ENCODE results near the gene GJB4. TPM values are rescaled to one million over a fixed set of nuclear protein-coding genes. Genes with fewer than 3 reads are reported as not detected.

The GJB4 gene
- total RNA-seq, 2 donors from 2014 or later = not detected

GRCh38 chr1:34777519-34778321 is 18.2 kb downstream of the GJB4 start:
- Mint-ChIP-seq H3K27me3 (peaks cover 27% of the 10 kb centered on the region in 2 donors), H3K9me3 (no peaks in the 10 kb centered on the region), H3K27ac (no peak overlapping the region), H3K36me3 (no peaks in the 10 kb centered on the region), H3K4me1 (ENCODE audit: low read depth in 2 of 2) (no peaks in the 10 kb centered on the region), H3K4me3 (no peak overlapping the region)
- DNase-seq (ENCODE audit: low spot score) (peak; percentile 16), ATAC-seq (no peak)

- no peak overlapping the region for H3K4me3 Mint-ChIP-seq
- no peak overlapping the region for H3K27ac Mint-ChIP-seq
- H3K27me3 Mint-ChIP-seq = peaks cover 33 to 34% of the 10 kb centered on the region in 2 donors
- H3K36me3 Mint-ChIP-seq = no peaks in the 10 kb centered on the region
- DNase-seq (ENCODE audit: low spot score) = no peak
- no peak for ATAC-seq
- no peaks in the 10 kb centered on the region for H3K9me3 Mint-ChIP-seq
- H3K4me1 Mint-ChIP-seq (ENCODE audit: low read depth in 2 of 2) = no peaks in the 10 kb centered on the region
Observed at GRCh38 chr1:34778381-34778780, 18.8 kb downstream of the GJB4 start.

- Mint-ChIP-seq H3K36me3 (no peaks in the 10 kb centered on the region), H3K4me1 (ENCODE audit: low read depth in 2 of 2) (no peaks in the 10 kb centered on the region), H3K9me3 (no peaks in the 10 kb centered on the region), H3K4me3 (no peak overlapping the region), H3K27ac (no peak overlapping the region), H3K27me3 (peaks cover 37 to 39% of the 10 kb centered on the region in 2 donors)
- ATAC-seq = no peak
- DNase-seq (ENCODE audit: low spot score) = no peak
Observed at GRCh38 chr1:34779005-34779404, 19.5 kb downstream of the GJB4 start.

- Mint-ChIP-seq H3K9me3 (no peaks in the 10 kb centered on the region), H3K27ac (no peak overlapping the region), H3K4me1 (ENCODE audit: low read depth in 2 of 2) (no peaks in the 10 kb centered on the region), H3K27me3 (peaks cover 39 to 41% of the 10 kb centered on the region in 2 donors), H3K4me3 (no peak overlapping the region), H3K36me3 (no peaks in the 10 kb centered on the region)
- DNase-seq (ENCODE audit: low spot score) (no peak), ATAC-seq (no peak)
Observed at GRCh38 chr1:34779526-34779925, 20.0 kb downstream of the GJB4 start.

GRCh38 chr1:34779962-34780361 is 20.4 kb downstream of the GJB4 start:
- ATAC-seq = no peak

GRCh38 chr1:34780528-34780927 is 21.0 kb downstream of the GJB4 start:
- ATAC-seq = no peak
- H3K9me3 Mint-ChIP-seq = no peaks in the 10 kb centered on the region
- H3K27ac Mint-ChIP-seq = no peak overlapping the region

More at GRCh38 chr1:34779962-34780361, 20.4 kb downstream of the GJB4 start:
- no peak overlapping the region for H3K4me3 Mint-ChIP-seq
- no peak for DNase-seq (ENCODE audit: low spot score)
- H3K4me1 Mint-ChIP-seq (ENCODE audit: low read depth in 2 of 2) = no peaks in the 10 kb centered on the region
- no peaks in the 10 kb centered on the region for H3K9me3 Mint-ChIP-seq
- H3K36me3 Mint-ChIP-seq = no peaks in the 10 kb centered on the region
- H3K27me3 Mint-ChIP-seq = peaks cover 39 to 41% of the 10 kb centered on the region in 2 donors
- H3K27ac Mint-ChIP-seq = no peak overlapping the region

GRCh38 chr1:34781071-34781843 is 21.7 kb downstream of the GJB4 start, which contains the start of gene GJB3:
GJB3 (plus strand) TSS chr1:34781214; CDS start chr1:34784763, 3,549 bp downstream.
- ATAC-seq (peak in 1 of 2 donors; percentile 13), DNase-seq (ENCODE audit: low spot score) (no peak)
- Mint-ChIP-seq H3K27me3 (peaks cover 42% of the 10 kb centered on the region in 2 donors), H3K4me3 (no peak within 1 kb of the TSS), H3K9me3 (no peaks in the 10 kb centered on the region), H3K27ac (no peak within 1 kb of the TSS), H3K36me3 (no peaks in the 10 kb centered on the region), H3K4me1 (ENCODE audit: low read depth in 2 of 2) (peaks cover 0 to under 1% of the 10 kb centered on the region in 2 donors)

More at GRCh38 chr1:34780528-34780927, 21.0 kb downstream of the GJB4 start:
- DNase-seq (ENCODE audit: low spot score) = no peak
- no peaks in the 10 kb centered on the region for H3K36me3 Mint-ChIP-seq
- no peak overlapping the region for H3K4me3 Mint-ChIP-seq
- no peaks in the 10 kb centered on the region for H3K4me1 Mint-ChIP-seq (ENCODE audit: low read depth in 2 of 2)
- H3K27me3 Mint-ChIP-seq = peaks cover 41 to 42% of the 10 kb centered on the region in 2 donors

GRCh38 chr1:34781844-34782391 is 22.4 kb downstream of the GJB4 start:
- Mint-ChIP-seq H3K4me1 (ENCODE audit: low read depth in 2 of 2) (peaks cover 5 to 6% of the 10 kb centered on the region in 2 donors), H3K27me3 (peaks cover 47 to 49% of the 10 kb centered on the region in 2 donors), H3K4me3 (no peak overlapping the region), H3K36me3 (no peaks in the 10 kb centered on the region), H3K27ac (no peak overlapping the region), H3K9me3 (no peaks in the 10 kb centered on the region)
- DNase-seq (ENCODE audit: low spot score) (no peak), ATAC-seq (no peak)

- peaks cover 26 to 30% of the 10 kb centered on the region in 2 donors for H3K27me3 Mint-ChIP-seq
- DNase-seq (ENCODE audit: low spot score) = no peak
Observed at GRCh38 chr1:34784751-34785221, 25.2 kb downstream of the GJB4 start.

GRCh38 chr1:34785231-34785874 is 25.8 kb downstream of the GJB4 start:
- no peak overlapping the region for H3K4me3 Mint-ChIP-seq

More at GRCh38 chr1:34784751-34785221, 25.2 kb downstream of the GJB4 start:
- Mint-ChIP-seq H3K4me3 (no peak overlapping the region), H3K36me3 (no peaks in the 10 kb centered on the region), H3K27ac (no peak overlapping the region), H3K9me3 (no peaks in the 10 kb centered on the region), H3K4me1 (ENCODE audit: low read depth in 2 of 2) (peaks cover 6 to 14% of the 10 kb centered on the region in 2 donors)
- no peak for ATAC-seq

GRCh38 chr1:34785875-34786470 is 26.4 kb downstream of the GJB4 start:
- no peaks in the 10 kb centered on the region for H3K36me3 Mint-ChIP-seq
- no peak overlapping the region for H3K4me3 Mint-ChIP-seq
- no peak overlapping the region for H3K27ac Mint-ChIP-seq
- DNase-seq (ENCODE audit: low spot score) = no peak
- H3K27me3 Mint-ChIP-seq = peaks cover 23 to 36% of the 10 kb centered on the region in 2 donors
- H3K9me3 Mint-ChIP-seq = no peaks in the 10 kb centered on the region
- H3K4me1 Mint-ChIP-seq (ENCODE audit: low read depth in 2 of 2) = peaks cover 6 to 23% of the 10 kb centered on the region in 2 donors
- ATAC-seq = no peak

More at GRCh38 chr1:34785231-34785874, 25.8 kb downstream of the GJB4 start:
- no peak for DNase-seq (ENCODE audit: low spot score)
- ATAC-seq = no peak
- H3K36me3 Mint-ChIP-seq = no peaks in the 10 kb centered on the region
- H3K9me3 Mint-ChIP-seq = no peaks in the 10 kb centered on the region
- peaks cover 6 to 18% of the 10 kb centered on the region in 2 donors for H3K4me1 Mint-ChIP-seq (ENCODE audit: low read depth in 2 of 2)
- no peak overlapping the region for H3K27ac Mint-ChIP-seq
- H3K27me3 Mint-ChIP-seq = peaks cover 23 to 32% of the 10 kb centered on the region in 2 donors

GRCh38 chr1:34786521-34787325 is 27.2 kb downstream of the GJB4 start:
- Mint-ChIP-seq H3K4me1 (ENCODE audit: low read depth in 2 of 2) (peaks cover 6 to 23% of the 10 kb centered on the region in 2 donors), H3K9me3 (no peaks in the 10 kb centered on the region), H3K4me3 (no peak overlapping the region), H3K27ac (no peak overlapping the region), H3K36me3 (no peaks in the 10 kb centered on the region), H3K27me3 (peaks cover 24 to 39% of the 10 kb centered on the region in 2 donors)
- ATAC-seq (peak; percentile 72 to 76), DNase-seq (ENCODE audit: low spot score) (peak; percentile 68)
